UCSD-AML1 (cell line): ENCODE data around the gene UBL4A.
"Not testable (repeated sequence)": the region's sequence is repeated elsewhere in the genome, so short reads cannot be mapped to it uniquely, and the experiment has no call there.

Experiments used
- DNase-seq: peaks from one replicate; lab custom pipeline; 2025; ENCODE audit not compliant: unreplicated experiment; lab: John Stamatoyannopoulos, UW

Gene UBL4A

GRCh38 chrX:154508384-154508745, 21.9 kb upstream of the UBL4A start:
- DNase-seq, result no peak

GRCh38 chrX:154507673-154508383, 21.4 kb upstream of the UBL4A start:
- DNase-seq, result no peak

GRCh38 chrX:154506483-154507332, 20.3 kb upstream of the UBL4A start:
- no peak for DNase-seq

GRCh38 chrX:154505734-154506133, 19.3 kb upstream of the UBL4A start:
- DNase-seq, result no peak

- DNase-seq, result no peak
Measured at GRCh38 chrX:154502989-154503388, 16.6 kb upstream of the UBL4A start.

GRCh38 chrX:154502098-154502497, 15.7 kb upstream of the UBL4A start:
- no peak for DNase-seq

GRCh38 chrX:154501423-154501822, 15.0 kb upstream of the UBL4A start:
- not testable (repeated sequence) for DNase-seq

- DNase-seq, result not testable (repeated sequence)
Measured at GRCh38 chrX:154496591-154497137, 10.2 kb upstream of the UBL4A start.

GRCh38 chrX:154495472-154495922, 9.1 kb upstream of the UBL4A start:
- DNase-seq, result no peak

GRCh38 chrX:154494715-154495114, 8.3 kb upstream of the UBL4A start:
- DNase-seq, result no peak

- peak; percentile 91 for DNase-seq
Measured at GRCh38 chrX:154490414-154491083, 4.1 kb upstream of the UBL4A start, which contains the start of gene SLC10A3. Gene SLC10A3 (minus strand): TSS chrX:154490629. CDS start chrX:154488940, 1,689 bp downstream.

- DNase-seq, result no peak
Measured at GRCh38 chrX:154490021-154490413, 3.6 kb upstream of the UBL4A start.

GRCh38 chrX:154489182-154489581, 2.8 kb upstream of the UBL4A start:
- no peak for DNase-seq

GRCh38 chrX:154488336-154489075, 2.1 kb upstream of the UBL4A start:
- no peak for DNase-seq

- DNase-seq, result no peak
Measured at GRCh38 chrX:154487518-154488290, 1.3 kb upstream of the UBL4A start.

- DNase-seq, result no peak
Measured at GRCh38 chrX:154486052-154486395, 391 bp downstream of the UBL4A start.

- DNase-seq, result no peak
Measured at GRCh38 chrX:154485150-154486051, 1.0 kb downstream of the UBL4A start.

GRCh38 chrX:154484255-154485149, 1.9 kb downstream of the UBL4A start:
- peak; percentile 21 for DNase-seq
